ENCODE results near the gene AKR1C1.
"Not testable (repeated sequence)": the region's sequence is repeated elsewhere in the genome, so short reads cannot be mapped to it uniquely, and the experiment has no call there.

- TF ChIP-seq POLR2AphosphoS5 (IDR thresholded peaks at IDR 0.05; ENCODE audit: borderline replicate concordance, low read depth, low read length); EZH2 (IDR thresholded peaks at IDR 0.05); FOXP2 (optimal IDR thresholded peaks at IDR 0.05; ENCODE audit: control extremely low read depth, extremely low read length, insufficient read depth): not testable (repeated sequence)
These were observed 45.8 kb downstream of the AKR1C1 start for GRCh38 chr10:5008857-5009548.

All from SK-N-MC (cell line).